Ishikawa (cell line): ENCODE measurements around the gene CALCR.

Source experiments
- RAD21 ChIP-seq: IDR thresholded peaks from 2 replicates; pipeline ENCODE4 v1.6.1; 2012; ENCODE audit warnings: low read depth
- USF1 ChIP-seq: IDR thresholded peaks from 2 replicates; pipeline ENCODE4 v1.6.1; 2012
- TF ChIP-seq, protein P1 (sequence below): IDR thresholded peaks from 2 replicates; pipeline ENCODE4 v1.6.1; 2012

DNA sequence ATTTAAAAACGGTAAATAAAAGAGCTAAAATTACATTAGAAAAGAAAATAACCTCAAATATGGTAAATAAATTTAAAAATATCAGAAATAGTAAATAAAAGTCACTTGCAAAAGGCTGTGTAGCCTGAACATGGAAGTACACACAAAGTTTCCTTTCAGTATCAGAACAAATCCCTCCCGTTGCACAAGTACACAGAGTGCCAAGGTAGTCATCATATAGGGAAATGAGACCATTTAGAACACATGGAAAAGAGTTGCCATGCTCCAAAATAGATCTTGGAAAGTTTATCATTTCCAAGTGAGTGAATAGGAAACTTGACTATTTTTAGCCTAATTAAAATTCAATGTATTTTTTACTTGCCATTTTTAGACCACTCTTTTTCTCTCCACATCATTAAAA, 11.6 kb downstream of the CALCR start:
- no peak for TF ChIP-seq RAD21
- TF ChIP-seq USF1: no peak
- TF ChIP-seq, protein P1, sequence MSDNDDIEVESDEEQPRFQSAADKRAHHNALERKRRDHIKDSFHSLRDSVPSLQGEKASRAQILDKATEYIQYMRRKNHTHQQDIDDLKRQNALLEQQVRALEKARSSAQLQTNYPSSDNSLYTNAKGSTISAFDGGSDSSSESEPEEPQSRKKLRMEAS: no peak
